PC-3 (cell line): ENCODE results near the gene HMCN2. TPM values are rescaled to one million over a fixed set of nuclear protein-coding genes. Genes with fewer than 3 reads are reported as not detected.
"Not testable (repeated sequence)": the region's sequence is repeated elsewhere in the genome, so short reads cannot be mapped to it uniquely, and the experiment has no call there.

Source experiments
- ATAC-seq: fragments of 200-7000 bp; cut with Tn5 transposase; 2 replicates; pipeline ENCODE4 v1.9.1; 2020; ENCODE audit warnings: mild to moderate bottlenecking, moderate library complexity
- BruUV-seq: library from RNA; stranded (reverse); fragments of 400-500 nt; replicated peaks from 2 replicates; lab custom pipeline; 2021; lab: Mats Ljungman, UMichigan
- CTCF ChIA-PET: fragments of 300-600 bp; sonication (Branson Sonifier 250); formaldehyde crosslinking; loops from one replicate; lab custom pipeline; 2022; ENCODE audit warnings: antibody characterized with exemption; lab: Charles Lee
- POLR2A ChIA-PET: fragments of 300-600 bp; sonication (Branson Sonifier 250); formaldehyde crosslinking; loops from one replicate; lab custom pipeline; 2022; ENCODE audit warnings: antibody characterized with exemption; ENCODE audit not compliant: unreplicated experiment; lab: Charles Lee
- DNase-seq: peaks from one replicate; pipeline ENCODE4 v3.0.0-alpha.2; 2015
- H2AFZ ChIP-seq: fragments of 300-600 bp; sonication (generic); 2 replicates; pipeline ENCODE4 v1.6.0; 2016; ENCODE audit warnings: antibody characterized with exemption, low read length
- H3F3A ChIP-seq: fragments of 300-600 bp; sonication (generic); one replicate; pipeline ENCODE4 v1.6.0; 2017; ENCODE audit warnings: antibody characterized with exemption, low read length, control low read depth, mild to moderate bottlenecking; ENCODE audit not compliant: unreplicated experiment
- H3K27ac ChIP-seq: fragments of 300-600 bp; sonication (generic); 2 replicates; pipeline ENCODE4 v1.5.1; 2016; ENCODE audit warnings: mild to moderate bottlenecking, low read length
- H3K27me3 ChIP-seq: fragments of 300-600 bp; sonication (generic); 2 replicates; pipeline ENCODE4 v1.6.1; 2016; ENCODE audit warnings: low read length, mixed read lengths
- H3K36me3 ChIP-seq: fragments of 300-600 bp; sonication (generic); 2 replicates; pipeline ENCODE4 v1.6.1; 2016; ENCODE audit warnings: low read depth, mixed run types, low read length, mixed read lengths
- H3K4me1 ChIP-seq: fragments of 300-600 bp; sonication (generic); 2 replicates; pipeline ENCODE4 v1.5.1; 2016; ENCODE audit warnings: low read length; ENCODE audit not compliant: insufficient read depth
- H3K4me2 ChIP-seq: fragments of 300-600 bp; sonication (generic); 2 replicates; pipeline ENCODE4 v1.6.0; 2016; ENCODE audit warnings: low read length
- H3K4me3 ChIP-seq: fragments of 300-600 bp; sonication (generic); 2 replicates; pipeline ENCODE4 v1.5.1; 2016; ENCODE audit warnings: mild to moderate bottlenecking, low read length, mixed read lengths
- H3K79me2 ChIP-seq: fragments of 300-600 bp; sonication (generic); 2 replicates; pipeline ENCODE4 v1.6.1; 2017; ENCODE audit warnings: low read length, mixed read lengths
- H3K9ac ChIP-seq: fragments of 300-600 bp; sonication (generic); 2 replicates; pipeline ENCODE4 v1.6.0; 2016; ENCODE audit warnings: mild to moderate bottlenecking, low read length
- H3K9me2 ChIP-seq: fragments of 300-600 bp; sonication (generic); replicated peaks from 2 replicates; pipeline ENCODE4 v1.6.1; 2016; ENCODE audit warnings: mixed run types, low read length, mixed read lengths
- H3K9me3 ChIP-seq: fragments of 300-600 bp; sonication (generic); 2 replicates; pipeline ENCODE4 v1.6.1; 2016; ENCODE audit warnings: low read length, mixed read lengths
- H4K20me1 ChIP-seq: fragments of 300-600 bp; sonication (generic); 2 replicates; pipeline ENCODE4 v1.6.1; 2016; ENCODE audit warnings: low read length, mixed read lengths
- CTCF ChIP-seq: fragments of 300-600 bp; sonication (generic); conservative IDR thresholded peaks from 2 replicates; pipeline ENCODE4 v1.5.1; 2017; ENCODE audit warnings: antibody characterized with exemption, low read depth, mild to moderate bottlenecking, low read length
- EZH2 ChIP-seq: fragments of 300-600 bp; sonication (generic); IDR thresholded peaks from one replicate; pipeline ENCODE4 v1.6.1; 2017; ENCODE audit warnings: antibody characterized with exemption, mild to moderate bottlenecking, low read length; ENCODE audit not compliant: unreplicated experiment
- EZH2phosphoT487 ChIP-seq: fragments of 300-600 bp; sonication (generic); IDR thresholded peaks from 2 replicates; pipeline ENCODE4 v1.6.1; 2018; ENCODE audit warnings: mild to moderate bottlenecking, antibody characterized with exemption, low read length, borderline replicate concordance
- intact Hi-C: fragments of 100-400 bp; cut with micrococcal nuclease; formaldehyde crosslinking; loops from 2 replicates; pipeline ENCODE4 v1.9.0; 2023
- total RNA-seq: library from RNA; depleted of rRNA; stranded (reverse); fragments of >200 nt; gene quantifications from 2 replicates; pipeline ENCODE4 v1.2.3, GENCODE V29; 2014

HMCN2 gene
- total RNA-seq, 1 experiment from 2014 or later: 0.11 TPM

- H3K79me2 ChIP-seq: no peaks in the 10 kb centered on the region
- H3K9me2 ChIP-seq: no peaks in the 10 kb centered on the region
- no peaks in the 10 kb centered on the region for H3F3A ChIP-seq
- H3K4me1 ChIP-seq: no peaks in the 10 kb centered on the region
- no peak overlapping the region for H3K4me2 ChIP-seq
- H4K20me1 ChIP-seq: no peaks in the 10 kb centered on the region
- CTCF ChIA-PET: no interaction called here
- intact Hi-C loops: no loop called here
- no peak for ATAC-seq
- no peak overlapping the region for H3K4me3 ChIP-seq
- no peak overlapping the region for H3K27ac ChIP-seq
- no peak for DNase-seq
- TF ChIP-seq CTCF: no peak
- no peak for TF ChIP-seq EZH2
- no peak for TF ChIP-seq EZH2phosphoT487
- POLR2A ChIA-PET: no interaction called here
- H3K36me3 ChIP-seq: no peaks in the 10 kb centered on the region
- no peaks in the 10 kb centered on the region for H3K9me3 ChIP-seq
- no peak overlapping the region for H2AFZ ChIP-seq
- no peaks in the 10 kb centered on the region for H3K27me3 ChIP-seq
- H3K9ac ChIP-seq: no peak overlapping the region
- no TSS peak for BruUV-seq
Measured at GRCh38 chr9:130276955-130277354, 11.4 kb downstream of the HMCN2 start.

GRCh38 chr9:130277525-130277924, 12.0 kb downstream of the HMCN2 start:
- intact Hi-C loops: not testable (repeated sequence)

GRCh38 chr9:130283539-130284248, 18.1 kb downstream of the HMCN2 start:
- ChIA-PET CTCF (no interaction called here), POLR2A (no interaction called here)
- Histone ChIP-seq H3K4me3 (no peak overlapping the region), H3K9me2 (no peaks in the 10 kb centered on the region), H3K27ac (no peak overlapping the region), H3K36me3 (no peaks in the 10 kb centered on the region), H3K4me1 (no peaks in the 10 kb centered on the region), H3K27me3 (peaks cover 12% of the 10 kb centered on the region), H3K4me2 (no peak overlapping the region), H3F3A (no peaks in the 10 kb centered on the region), H3K9ac (no peak overlapping the region), H3K9me3 (no peaks in the 10 kb centered on the region), H4K20me1 (no peaks in the 10 kb centered on the region), H3K79me2 (no peaks in the 10 kb centered on the region), H2AFZ (no peak overlapping the region)
- ATAC-seq: no peak
- no TSS peak for BruUV-seq
- no peak for DNase-seq
- TF ChIP-seq CTCF (no peak), EZH2phosphoT487 (no peak), EZH2 (no peak)
- intact Hi-C loops: no loop called here

More at GRCh38 chr9:130277525-130277924, 12.0 kb downstream of the HMCN2 start:
- BruUV-seq, CTCF ChIA-PET, ATAC-seq, H3K9me3 ChIP-seq, H3K9me2 ChIP-seq, H3K27ac ChIP-seq, POLR2A ChIA-PET, H3K4me3 ChIP-seq, H3K36me3 ChIP-seq, H3K4me1 ChIP-seq, H3K27me3 ChIP-seq, H4K20me1 ChIP-seq, H2AFZ ChIP-seq, DNase-seq, H3K4me2 ChIP-seq, H3K9ac ChIP-seq, H3K79me2 ChIP-seq, H3F3A ChIP-seq: not testable (repeated sequence)
